GM23338 (cell line): Measurements from ENCODE around the gene GPHN.

Source experiments
- CREB1 ChIP-seq: fragments of 250-450 bp; sonication (Bioruptor Pico); IDR thresholded peaks from 2 replicates; pipeline ENCODE4 v1.5.0; 2020; ENCODE audit warnings: low read depth, mild to moderate bottlenecking, moderate library complexity
- CTCF ChIP-seq, 2 experiments: fragments of 200-600 bp in 1 of 2; sonication (generic) in 1 of 2; conservative IDR thresholded peaks; 2 replicates each; pipeline versions ENCODE4 v1.5.1 to v1.6.1; 2016 to 2017; ENCODE audit warnings: antibody characterized with exemption in 2 of 2, low read depth in 2 of 2, mild to moderate bottlenecking in 2 of 2, moderate library complexity in 1 of 2
- ETS1 ChIP-seq: IDR thresholded peaks from 2 replicates; pipeline ENCODE4 v1.6.1; 2016; ENCODE audit warnings: antibody characterized with exemption
- EZH2 ChIP-seq: fragments of 200-600 bp; sonication (generic); IDR thresholded peaks from one replicate; pipeline ENCODE4 v1.8.0; 2017; ENCODE audit warnings: antibody characterized with exemption, mild to moderate bottlenecking, low read depth; ENCODE audit not compliant: unreplicated experiment
- EZH2phosphoT487 ChIP-seq: fragments of 200-600 bp; sonication (generic); IDR thresholded peaks from one replicate; pipeline ENCODE4 v1.8.1; 2018; ENCODE audit warnings: antibody characterized with exemption; ENCODE audit not compliant: unreplicated experiment
- POLR2AphosphoS5 ChIP-seq: IDR thresholded peaks from 2 replicates; pipeline ENCODE4 v1.6.1; 2016; ENCODE audit warnings: antibody characterized with exemption, low read depth
- REST ChIP-seq: IDR thresholded peaks from one replicate; pipeline ENCODE4 v1.6.1; 2018; ENCODE audit warnings: antibody characterized with exemption; ENCODE audit not compliant: unreplicated experiment
- STAT1 ChIP-seq: IDR thresholded peaks from one replicate; pipeline ENCODE4 v1.6.1; 2016; ENCODE audit warnings: antibody characterized with exemption; ENCODE audit not compliant: unreplicated experiment
- ZNF114 ChIP-seq: fragments of 250-450 bp; sonication (Bioruptor Pico); IDR thresholded peaks from 2 replicates; pipeline ENCODE4 v1.5.0; 2020; ENCODE audit warnings: mild to moderate bottlenecking, moderate library complexity
- ZNF331 ChIP-seq: fragments of 250-450 bp; sonication (Bioruptor Pico); IDR thresholded peaks from 2 replicates; pipeline ENCODE4 v1.5.0; 2020; ENCODE audit warnings: low read depth, mild to moderate bottlenecking, moderate library complexity
- ZNF462 ChIP-seq: fragments of 250-450 bp; sonication (Bioruptor Pico); IDR thresholded peaks from 2 replicates; pipeline ENCODE4 v1.5.0; 2020; ENCODE audit warnings: mild to moderate bottlenecking, moderate library complexity

GRCh38 chr14:66540038-66540437, 32.1 kb downstream of the GPHN start:
- TF ChIP-seq CTCF (conservative IDR thresholded peaks at IDR 0.05; ENCODE audit: low read depth in 2 of 2) (no peak), CREB1 (CRISPR knock-in tag) (no peak), EZH2 (no peak), STAT1 (no peak), POLR2AphosphoS5 (no peak), EZH2phosphoT487 (no peak), REST (no peak), ZNF462 (no peak), ETS1 (no peak), ZNF114 (CRISPR knock-in tag) (no peak), ZNF331 (CRISPR knock-in tag) (no peak)
